ENCODE measurements around the gene PEX3.

Gene PEX3

GRCh38 chr6:143510991-143511891 is 60.6 kb downstream of the PEX3 start, which contains the start of gene FUCA2:
FUCA2 (minus strand) TSS chr6:143511720; CDS start chr6:143511634, 86 bp downstream.
- Mint-ChIP-seq H3K27me3 (no peaks in the 10 kb centered on the region), H3K9me3 (no peaks in the 10 kb centered on the region), H3K4me1 (peaks cover 32% of the 10 kb centered on the region), H3K27ac (peak within 1 kb of the TSS; percentile 97), H3K4me3 (peak within 1 kb of the TSS; percentile 94), H3K36me3 (peaks cover 10% of the 10 kb centered on the region)

- peak overlapping the region; percentile 14 for H3K27ac Mint-ChIP-seq
- H3K9me3 Mint-ChIP-seq = no peaks in the 10 kb centered on the region
- peaks cover 41% of the 10 kb centered on the region for H3K4me1 Mint-ChIP-seq
- peaks cover 3% of the 10 kb centered on the region for H3K36me3 Mint-ChIP-seq
- peak overlapping the region; percentile 71 for H3K4me3 Mint-ChIP-seq
- no peaks in the 10 kb centered on the region for H3K27me3 Mint-ChIP-seq
Observed at GRCh38 chr6:143513410-143513809, 62.8 kb downstream of the PEX3 start.

GRCh38 chr6:143515061-143515760 is 64.6 kb downstream of the PEX3 start:
- Mint-ChIP-seq H3K27ac (no peak overlapping the region), H3K4me1 (peaks cover 28% of the 10 kb centered on the region), H3K9me3 (no peaks in the 10 kb centered on the region), H3K4me3 (no peak overlapping the region), H3K27me3 (no peaks in the 10 kb centered on the region), H3K36me3 (peaks cover 3% of the 10 kb centered on the region)

DNA sequence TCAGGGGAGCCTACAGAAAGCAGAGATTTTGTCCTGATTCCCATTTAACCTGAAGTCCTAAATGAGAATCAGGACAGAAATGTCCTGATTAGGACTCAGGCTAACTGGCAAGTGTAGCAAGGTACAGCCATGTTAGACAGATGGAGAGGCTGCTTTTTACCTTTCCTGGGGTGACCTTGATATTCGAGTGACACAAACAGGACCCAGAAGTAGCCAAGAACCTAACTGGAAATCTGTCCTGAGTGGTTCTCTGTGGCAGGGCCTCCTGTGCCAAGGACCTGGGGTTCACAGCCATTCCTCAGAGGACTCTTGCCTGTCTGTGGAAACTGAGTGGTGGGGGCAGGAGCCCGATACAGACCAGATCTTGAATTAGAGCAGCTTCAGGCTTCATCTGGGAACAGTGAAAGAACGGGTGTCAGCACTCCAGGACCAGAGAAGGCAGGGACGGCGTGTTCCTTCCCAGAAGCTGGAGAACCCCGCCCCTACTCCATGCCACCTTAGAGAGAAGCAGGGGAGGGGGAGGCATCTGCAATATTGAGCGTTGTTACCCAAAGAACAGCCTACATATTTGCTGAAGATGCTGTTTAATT is 65.3 kb downstream of the PEX3 start:
- peaks cover 24% of the 10 kb centered on the region for H3K4me1 Mint-ChIP-seq
- no peaks in the 10 kb centered on the region for H3K9me3 Mint-ChIP-seq
- peaks cover 3% of the 10 kb centered on the region for H3K36me3 Mint-ChIP-seq
- H3K27me3 Mint-ChIP-seq = no peaks in the 10 kb centered on the region
- no peak overlapping the region for H3K27ac Mint-ChIP-seq
- H3K4me3 Mint-ChIP-seq = no peak overlapping the region

DNA sequence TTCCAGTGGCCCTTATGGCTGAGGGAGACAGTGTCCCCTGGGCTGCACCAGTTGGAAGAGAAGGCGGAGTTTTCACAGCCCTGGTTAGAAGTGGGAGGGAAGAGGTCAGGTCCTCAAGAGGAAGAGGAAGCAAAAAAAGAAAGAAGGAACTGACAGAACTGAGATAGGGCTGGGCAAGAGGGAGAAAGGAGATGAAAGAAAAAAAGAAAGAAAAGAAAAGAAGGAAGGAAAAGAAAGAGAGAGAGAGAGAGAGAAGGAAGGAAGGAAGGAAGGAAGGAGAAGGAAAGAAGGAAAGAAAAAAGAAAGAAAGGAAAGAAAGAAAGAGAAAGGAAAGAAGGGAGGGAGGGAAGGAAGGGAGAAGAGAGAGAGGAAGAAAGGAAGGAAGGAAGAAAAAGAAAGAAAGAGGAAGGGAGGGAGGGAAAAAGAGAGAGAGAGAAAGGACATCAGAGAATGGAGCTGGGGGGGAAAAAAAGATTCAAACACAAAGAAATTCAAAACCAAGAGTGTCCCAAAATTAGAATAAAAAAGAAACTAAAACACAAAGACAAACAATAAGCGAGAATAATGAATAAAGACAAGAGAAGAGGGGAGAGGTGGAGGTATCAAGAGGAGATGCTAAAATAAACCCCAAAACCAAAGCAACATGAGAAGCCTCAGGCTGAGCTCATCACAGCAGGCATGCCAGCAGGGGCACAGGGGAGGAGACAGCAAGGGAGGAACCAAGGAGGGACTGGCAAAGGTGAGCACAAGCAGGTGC is 66.3 kb downstream of the PEX3 start:
- no peak overlapping the region for H3K4me3 Mint-ChIP-seq
- H3K9me3 Mint-ChIP-seq = no peaks in the 10 kb centered on the region
- no peaks in the 10 kb centered on the region for H3K27me3 Mint-ChIP-seq
- H3K27ac Mint-ChIP-seq = no peak overlapping the region
- peaks cover 16% of the 10 kb centered on the region for H3K4me1 Mint-ChIP-seq
- peaks cover 3% of the 10 kb centered on the region for H3K36me3 Mint-ChIP-seq

GRCh38 chr6:143517447-143517773 is 66.8 kb downstream of the PEX3 start:
- H3K4me3 Mint-ChIP-seq = no peak overlapping the region
- H3K9me3 Mint-ChIP-seq = no peaks in the 10 kb centered on the region
- peaks cover 15% of the 10 kb centered on the region for H3K4me1 Mint-ChIP-seq
- no peak overlapping the region for H3K27ac Mint-ChIP-seq
- no peaks in the 10 kb centered on the region for H3K27me3 Mint-ChIP-seq
- H3K36me3 Mint-ChIP-seq = peaks cover 3% of the 10 kb centered on the region

DNA sequence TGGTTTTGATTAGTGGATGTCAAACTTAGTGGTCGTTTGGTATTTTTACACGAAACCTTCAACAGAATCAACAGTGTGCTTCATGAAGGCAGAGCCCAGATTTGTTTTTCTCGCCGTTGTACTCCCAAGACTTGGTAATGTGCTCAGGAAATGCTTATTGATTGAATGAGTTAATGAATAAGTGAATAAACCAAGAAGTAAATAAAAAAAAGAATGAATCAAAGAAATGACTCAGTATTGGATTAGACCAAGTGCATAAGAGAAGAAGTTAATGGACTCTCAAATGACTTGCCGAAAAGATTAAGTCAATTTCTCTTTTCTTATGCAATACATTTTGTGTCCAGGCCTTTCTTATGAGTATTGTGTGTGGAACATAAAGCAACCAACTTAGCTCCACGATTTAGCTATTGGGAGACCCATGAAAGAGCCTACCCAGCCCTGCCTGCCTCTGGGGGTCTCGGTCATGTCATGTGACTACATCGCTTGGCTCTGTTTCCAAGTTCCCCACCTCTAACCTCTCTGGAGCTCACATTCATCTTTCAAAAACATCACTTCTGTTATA is 71.5 kb downstream of the PEX3 start:
- H3K9me3 Mint-ChIP-seq = no peaks in the 10 kb centered on the region
- H3K4me1 Mint-ChIP-seq = peaks cover under 1% of the 10 kb centered on the region
- H3K27ac Mint-ChIP-seq = no peak overlapping the region
- H3K4me3 Mint-ChIP-seq = no peak overlapping the region
- no peaks in the 10 kb centered on the region for H3K27me3 Mint-ChIP-seq
- H3K36me3 Mint-ChIP-seq = no peaks in the 10 kb centered on the region

DNA sequence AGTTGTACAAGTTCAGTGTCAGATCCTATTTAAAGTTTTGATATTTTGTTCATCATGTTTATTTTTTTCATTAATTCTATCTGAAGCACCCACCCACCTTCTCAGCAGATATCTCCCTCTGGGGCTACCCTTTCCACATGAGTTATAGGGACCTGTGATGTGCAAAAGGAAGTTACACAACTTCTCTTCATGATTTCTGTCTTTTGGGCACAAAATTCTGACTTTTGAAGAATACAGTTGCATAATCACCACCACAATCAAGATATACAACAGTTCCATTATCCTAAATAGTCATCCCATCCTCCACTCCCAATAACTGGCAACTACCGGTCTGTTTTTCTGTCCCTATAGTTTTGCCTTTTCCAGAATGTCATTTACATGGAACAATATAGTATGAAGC is 74.8 kb downstream of the PEX3 start:
- no peak overlapping the region for H3K4me3 Mint-ChIP-seq

DNA sequence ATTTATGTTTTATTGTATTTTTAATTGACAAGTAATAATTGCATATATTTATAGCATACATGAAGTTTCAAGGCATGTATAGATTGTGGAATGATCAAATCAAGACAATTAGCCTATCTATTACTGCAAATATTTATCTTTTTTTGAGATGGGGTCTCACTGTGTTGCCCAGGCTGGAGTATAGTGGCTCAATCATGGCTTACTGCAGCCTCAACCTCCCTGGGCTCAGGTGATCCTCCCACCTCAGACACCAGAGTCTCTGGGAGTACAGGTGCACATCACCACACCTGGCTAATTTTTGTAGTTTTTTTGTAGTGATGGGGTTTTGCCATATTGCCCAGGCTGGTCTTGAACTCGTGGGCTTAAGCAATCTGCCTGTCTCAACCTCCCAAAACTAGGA is 77.1 kb downstream of the PEX3 start:
- peaks cover 14% of the 10 kb centered on the region for H3K4me1 Mint-ChIP-seq
- no peak overlapping the region for H3K4me3 Mint-ChIP-seq
- H3K27me3 Mint-ChIP-seq = no peaks in the 10 kb centered on the region
- H3K27ac Mint-ChIP-seq = no peak overlapping the region
- H3K36me3 Mint-ChIP-seq = no peaks in the 10 kb centered on the region
- H3K9me3 Mint-ChIP-seq = no peaks in the 10 kb centered on the region

More for the DNA sequence above, 74.8 kb downstream of the PEX3 start:
- no peaks in the 10 kb centered on the region for H3K9me3 Mint-ChIP-seq
- no peaks in the 10 kb centered on the region for H3K27me3 Mint-ChIP-seq
- H3K4me1 Mint-ChIP-seq = peaks cover 14% of the 10 kb centered on the region
- no peak overlapping the region for H3K27ac Mint-ChIP-seq
- no peaks in the 10 kb centered on the region for H3K36me3 Mint-ChIP-seq

DNA sequence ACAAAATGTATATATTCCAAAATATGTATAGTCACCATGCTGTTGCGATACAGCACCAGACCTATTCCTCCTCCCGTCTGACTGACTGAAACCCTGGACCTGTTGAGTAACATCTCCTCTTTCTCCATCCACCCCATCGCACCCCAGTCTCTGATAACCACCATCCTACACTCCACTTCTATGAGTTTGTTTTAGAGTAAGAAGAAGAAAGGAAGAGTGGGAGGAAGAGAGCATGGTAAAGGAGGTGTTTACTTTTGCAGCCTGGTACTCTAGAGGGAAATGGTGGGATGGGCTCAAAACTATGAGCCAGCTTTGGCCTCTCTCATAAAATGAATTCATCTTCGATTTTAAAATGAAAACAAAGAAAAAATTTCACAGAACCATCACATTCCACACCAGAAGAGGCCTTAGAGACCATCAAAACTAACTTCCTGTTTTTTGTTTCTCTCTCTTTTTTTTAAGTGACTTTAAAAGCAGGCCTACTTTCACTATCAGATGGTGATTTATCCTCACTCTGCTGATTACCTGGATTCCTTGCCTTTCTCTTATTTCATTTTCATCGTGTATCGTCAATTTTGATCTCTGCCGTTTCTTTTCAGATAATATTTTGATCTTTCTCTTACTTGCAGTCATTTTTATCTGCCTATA is 77.7 kb downstream of the PEX3 start:
- Mint-ChIP-seq H3K36me3 (no peaks in the 10 kb centered on the region), H3K4me3 (peak overlapping the region; percentile 57), H3K9me3 (no peaks in the 10 kb centered on the region), H3K27ac (peak overlapping the region; percentile 84), H3K4me1 (peaks cover 14% of the 10 kb centered on the region), H3K27me3 (no peaks in the 10 kb centered on the region)

- no peaks in the 10 kb centered on the region for H3K27me3 Mint-ChIP-seq
- H3K4me3 Mint-ChIP-seq = no peak overlapping the region
- H3K9me3 Mint-ChIP-seq = no peaks in the 10 kb centered on the region
- H3K4me1 Mint-ChIP-seq = peaks cover 14% of the 10 kb centered on the region
- no peaks in the 10 kb centered on the region for H3K36me3 Mint-ChIP-seq
- H3K27ac Mint-ChIP-seq = no peak overlapping the region
Observed at GRCh38 chr6:143529095-143529494, 78.5 kb downstream of the PEX3 start.

- Mint-ChIP-seq H3K4me1 (peaks cover 19% of the 10 kb centered on the region), H3K27ac (no peak overlapping the region), H3K36me3 (no peaks in the 10 kb centered on the region), H3K9me3 (no peaks in the 10 kb centered on the region), H3K4me3 (no peak overlapping the region), H3K27me3 (no peaks in the 10 kb centered on the region)
Observed at GRCh38 chr6:143531720-143532499, 81.3 kb downstream of the PEX3 start.

DNA sequence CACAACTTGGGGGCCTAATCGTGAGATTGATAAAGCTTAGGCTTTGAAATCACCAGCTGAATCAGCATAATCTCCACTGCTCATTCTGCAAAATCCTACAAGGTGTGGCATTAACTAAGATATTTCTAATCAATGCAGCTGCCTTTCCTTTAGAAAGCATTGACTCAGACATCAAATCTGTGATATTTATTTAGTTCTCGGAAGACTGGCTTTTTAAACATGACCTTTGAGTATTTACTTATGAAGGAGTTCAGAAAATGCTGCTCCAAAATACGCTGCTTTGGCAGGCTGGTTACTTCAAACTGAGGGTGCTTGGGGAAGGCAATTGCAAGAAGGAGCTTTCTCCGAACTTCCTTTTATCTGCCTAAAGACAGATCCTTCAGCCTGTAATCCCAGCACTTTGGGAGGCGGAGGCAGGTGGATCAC is 84.6 kb downstream of the PEX3 start:
- H3K4me3 Mint-ChIP-seq = no peak overlapping the region
- H3K4me1 Mint-ChIP-seq = peaks cover 34% of the 10 kb centered on the region
- H3K36me3 Mint-ChIP-seq = no peaks in the 10 kb centered on the region
- no peaks in the 10 kb centered on the region for H3K9me3 Mint-ChIP-seq
- no peaks in the 10 kb centered on the region for H3K27me3 Mint-ChIP-seq
- H3K27ac Mint-ChIP-seq = no peak overlapping the region

DNA sequence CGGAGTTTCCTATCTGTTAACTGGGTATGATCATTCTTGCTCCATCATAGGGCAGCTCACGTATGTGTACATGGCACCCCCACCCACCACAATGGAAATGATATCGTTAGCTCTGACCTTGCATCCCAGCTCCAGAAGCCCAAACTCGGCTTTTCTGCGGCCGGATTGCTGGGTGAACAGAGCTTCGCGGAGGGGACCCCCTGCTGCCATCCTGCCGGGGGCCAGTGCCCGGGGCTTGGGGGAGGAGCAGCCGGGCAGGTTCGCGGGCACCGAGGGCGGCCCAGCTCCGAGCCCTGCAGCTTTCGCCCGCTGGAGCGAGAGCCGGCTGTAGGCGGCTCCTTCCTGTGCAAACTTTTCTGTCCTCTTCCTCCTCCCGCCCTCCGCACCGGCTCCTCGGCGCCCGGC is 85.9 kb downstream of the PEX3 start:
- H3K36me3 Mint-ChIP-seq = no peaks in the 10 kb centered on the region
- peak overlapping the region; percentile 86 for H3K4me3 Mint-ChIP-seq

More for the DNA sequence above, 85.9 kb downstream of the PEX3 start:
- H3K9me3 Mint-ChIP-seq = no peaks in the 10 kb centered on the region
- no peak overlapping the region for H3K27ac Mint-ChIP-seq
- H3K4me1 Mint-ChIP-seq = peaks cover 41% of the 10 kb centered on the region
- H3K27me3 Mint-ChIP-seq = no peaks in the 10 kb centered on the region
